H1 (cell line): ENCODE data around the gene SOHLH2. TPM values are rescaled to one million over a fixed set of nuclear protein-coding genes. Genes with fewer than 3 reads are reported as not detected.

Experiments
- CTCF ChIA-PET: fragments of 300-600 bp; sonication (Branson Sonifier 250); formaldehyde crosslinking; loops from one replicate; lab custom pipeline; 2021; ENCODE audit not compliant: partially characterized antibody; lab: Charles Lee
- POLR2A ChIA-PET: fragments of 300-600 bp; sonication (Branson Sonifier 250); formaldehyde crosslinking; loops from one replicate; lab custom pipeline; 2021; ENCODE audit warnings: inconsistent platforms; ENCODE audit not compliant: partially characterized antibody; lab: Charles Lee
- DNase-seq, 2 experiments: peaks; one replicate each; pipeline versions ENCODE4 v3.0.0 to v3.0.0-alpha.2; 2010 to 2022; ENCODE audit warnings: low spot score in 2 of 2, low read depth in 1 of 2, mixed read lengths in 1 of 2
- FAIRE-seq: peaks from 2 replicates; lab custom pipeline; 2011; peaks lifted over from hg19 to GRCh38; lab: Jason Lieb, UNC
- H2AFZ ChIP-seq: 2 replicates; pipeline ENCODE4 v1.8.1; 2012; ENCODE audit warnings: low read length, inconsistent platforms
- H2AK5ac ChIP-seq: 2 replicates; pipeline ENCODE4 v1.6.1; 2013; ENCODE audit warnings: low read depth, low read length
- H2BK120ac ChIP-seq: replicated peaks from 2 replicates; pipeline ENCODE3; 2013; ENCODE audit warnings: low read depth, low read length, inconsistent platforms
- H2BK12ac ChIP-seq: 2 replicates; pipeline ENCODE4 v1.6.1; 2013; ENCODE audit warnings: low read depth, low read length
- H2BK15ac ChIP-seq: 2 replicates; pipeline ENCODE4 v1.6.1; 2013; ENCODE audit warnings: low read length
- H2BK20ac ChIP-seq: 2 replicates; pipeline ENCODE4 v1.6.1; 2013; ENCODE audit warnings: low read length
- H2BK5ac ChIP-seq: 2 replicates; pipeline ENCODE4 v1.6.1; 2013; ENCODE audit warnings: low read depth, low read length
- H3K14ac ChIP-seq: 2 replicates; pipeline ENCODE4 v1.6.1; 2013; ENCODE audit warnings: inconsistent platforms; ENCODE audit not compliant: insufficient read length
- H3K18ac ChIP-seq: 2 replicates; pipeline ENCODE4 v1.6.1; 2013; ENCODE audit warnings: low read length; ENCODE audit errors: extremely low read depth
- H3K23ac ChIP-seq: 2 replicates; pipeline ENCODE4 v1.6.1; 2013; ENCODE audit warnings: inconsistent platforms; ENCODE audit not compliant: insufficient read length
- H3K23me2 ChIP-seq: 2 replicates; pipeline ENCODE4 v1.6.1; 2013; ENCODE audit warnings: low read depth, low read length
- H3K27ac ChIP-seq: 2 replicates; pipeline ENCODE4 v1.6.1; 2011; ENCODE audit warnings: low read depth, low read length, inconsistent platforms
- H3K27me3 ChIP-seq, 4 experiments: replicated peaks in 1 of 4; 1 replicate in 1 of 4; 2 replicates in 3 of 4; pipeline versions ENCODE4 v1.6.1 to v1.8.1; 2011 to 2013; ENCODE audit warnings: low read length in 3 of 4, mild to moderate bottlenecking in 3 of 4, inconsistent platforms in 2 of 4, mixed read lengths in 2 of 4, moderate library complexity in 1 of 4; ENCODE audit not compliant: control insufficient read depth in 3 of 4, insufficient read depth in 3 of 4; ENCODE audit errors: extremely low read depth in 1 of 4
- H3K36me3 ChIP-seq, 4 experiments: 2 replicates each; pipeline versions ENCODE4 v1.6.1 to v1.8.1; 2011 to 2013; ENCODE audit warnings: mild to moderate bottlenecking in 4 of 4, low read length in 3 of 4, moderate library complexity in 2 of 4, control low read depth in 1 of 4, inconsistent platforms in 1 of 4; ENCODE audit not compliant: insufficient read depth in 4 of 4, control insufficient read depth in 2 of 4
- H3K4ac ChIP-seq: replicated peaks from 2 replicates; pipeline ENCODE3; 2013; ENCODE audit warnings: low read length, low read depth, mixed read lengths, inconsistent platforms; ENCODE audit not compliant: insufficient read length
- H3K4me1 ChIP-seq, 4 experiments: replicated peaks in 1 of 4; 1 replicate in 1 of 4; 2 replicates in 3 of 4; pipeline versions ENCODE4 v1.6.1 to v1.8.1; 2011 to 2013; ENCODE audit warnings: low read length in 3 of 4, inconsistent platforms in 2 of 4, mixed read lengths in 1 of 4; ENCODE audit not compliant: insufficient read depth in 4 of 4, control insufficient read depth in 3 of 4
- H3K4me2 ChIP-seq, 2 experiments: 2 replicates each; pipeline versions ENCODE4 v1.6.1 to v1.8.1; 2011 to 2013; ENCODE audit warnings: low read depth in 2 of 2, low read length in 2 of 2, control low read depth in 1 of 2, inconsistent platforms in 1 of 2, mild to moderate bottlenecking in 1 of 2; ENCODE audit not compliant: insufficient read depth in 1 of 2
- H3K4me3 ChIP-seq, 4 experiments: fragments of 200-600, 300-600 bp in 1 of 4; sonication (generic), shearing (Covaris generic), sonication (Bioruptor Twin) in 1 of 4; 2 replicates each; pipeline versions ENCODE4 v1.5.1 to v1.8.1; 2011 to 2016; ENCODE audit warnings: low read length in 4 of 4, low read depth in 3 of 4, control low read depth in 2 of 4, inconsistent platforms in 2 of 4, mild to moderate bottlenecking in 2 of 4, mixed read lengths in 1 of 4, moderate library complexity in 1 of 4; ENCODE audit not compliant: insufficient read depth in 2 of 4; ENCODE audit errors: extremely low read depth in 1 of 4
- H3K56ac ChIP-seq: replicated peaks from 2 replicates; pipeline ENCODE3; 2013; ENCODE audit warnings: low read depth, mild to moderate bottlenecking, mixed read lengths, low read length, inconsistent platforms; ENCODE audit not compliant: insufficient read length
- H3K79me1 ChIP-seq: 2 replicates; pipeline ENCODE4 v1.6.1; 2013; ENCODE audit warnings: low read depth, low read length, control low read depth
- H3K79me2 ChIP-seq, 2 experiments: 2 replicates each; pipeline versions ENCODE4 v1.6.1 to v1.8.1; 2012 to 2013; ENCODE audit warnings: low read length in 2 of 2, mild to moderate bottlenecking in 2 of 2, inconsistent platforms in 1 of 2; ENCODE audit not compliant: insufficient read depth in 2 of 2, control insufficient read depth in 1 of 2
- H3K9ac ChIP-seq, 4 experiments: replicated peaks in 1 of 4; 1 replicate in 1 of 4; 2 replicates in 3 of 4; pipeline versions ENCODE4 v1.6.1 to v1.8.1; 2011 to 2013; ENCODE audit warnings: low read depth in 3 of 4, low read length in 3 of 4, control low read depth in 2 of 4, mild to moderate bottlenecking in 2 of 4, moderate library complexity in 2 of 4, inconsistent platforms in 1 of 4; ENCODE audit errors: extremely low read depth in 1 of 4
- H3K9me3 ChIP-seq, 2 experiments: 2 replicates each; pipeline versions ENCODE4 v1.6.1 to v1.8.1; 2012 to 2013; ENCODE audit warnings: mild to moderate bottlenecking in 2 of 2, moderate library complexity in 2 of 2, control low read depth in 1 of 2, inconsistent platforms in 1 of 2, low read depth in 1 of 2, low read length in 1 of 2, mixed read lengths in 1 of 2; ENCODE audit not compliant: insufficient read depth in 2 of 2
- H4K20me1 ChIP-seq, 2 experiments: replicated peaks in 1 of 2; 2 replicates each; pipeline versions ENCODE3 to v1.8.1; 2011 to 2013; ENCODE audit warnings: inconsistent platforms in 2 of 2, low read length in 2 of 2, mild to moderate bottlenecking in 1 of 2; ENCODE audit not compliant: insufficient read depth in 2 of 2, control insufficient read depth in 1 of 2
- H4K5ac ChIP-seq: 2 replicates; pipeline ENCODE4 v1.6.1; 2013; ENCODE audit warnings: low read length, low read depth, mixed read lengths, inconsistent platforms; ENCODE audit not compliant: insufficient read length
- H4K8ac ChIP-seq: 2 replicates; pipeline ENCODE4 v1.8.0; 2013; ENCODE audit warnings: mild to moderate bottlenecking, moderate library complexity, low read length, inconsistent platforms; ENCODE audit not compliant: insufficient read depth; ENCODE audit errors: extremely low read depth
- H4K91ac ChIP-seq: replicated peaks from 2 replicates; pipeline ENCODE3; 2013; ENCODE audit warnings: low read length, mixed read lengths, inconsistent platforms; ENCODE audit not compliant: insufficient read length
- ASH2L ChIP-seq: fragments of 200-600, 300-600 bp; sonication (generic); IDR thresholded peaks from one replicate; pipeline ENCODE4 v1.7.1; 2017; ENCODE audit warnings: low read length
- ATF3 ChIP-seq: IDR thresholded peaks from 2 replicates; pipeline ENCODE4 v1.6.1; 2011; ENCODE audit warnings: low read depth, mild to moderate bottlenecking, low read length; ENCODE audit not compliant: insufficient read depth
- CBX5 ChIP-seq: fragments of 300-800, 300-1000 bp; sonication (generic); IDR thresholded peaks from 2 replicates; pipeline ENCODE4 v1.7.1; 2016; ENCODE audit warnings: antibody characterized with exemption, low read length, low read depth
- CEBPB ChIP-seq: IDR thresholded peaks from 2 replicates; pipeline ENCODE4 v1.6.1; 2012; ENCODE audit warnings: low read depth, low read length
- CHD1 ChIP-seq: IDR thresholded peaks from 2 replicates; pipeline ENCODE4 v1.6.1; 2012; ENCODE audit warnings: low read depth, low read length, improper control_type of control experiment
- GABPA ChIP-seq: IDR thresholded peaks from 2 replicates; pipeline ENCODE4 v1.6.1; 2011; ENCODE audit warnings: mild to moderate bottlenecking, low read length, moderate library complexity, borderline replicate concordance; ENCODE audit not compliant: insufficient read depth
- PHF8 ChIP-seq: fragments of 200-600 bp; sonication (generic); conservative IDR thresholded peaks from 2 replicates; pipeline ENCODE4 v1.7.1; 2012; ENCODE audit warnings: low read depth, mild to moderate bottlenecking, inconsistent platforms, low read length, moderate library complexity
- POLR2AphosphoS5 ChIP-seq: IDR thresholded peaks from 2 replicates; pipeline ENCODE4 v1.6.1; 2011; ENCODE audit warnings: low read depth, low read length
- RAD21 ChIP-seq, 2 experiments: IDR thresholded peaks in 1 of 2; conservative IDR thresholded peaks in 1 of 2; 2 replicates each; pipeline ENCODE4 v1.6.1; 2011; ENCODE audit warnings: low read depth in 2 of 2, low read length in 2 of 2, improper control_type of control experiment in 1 of 2, inconsistent platforms in 1 of 2, mild to moderate bottlenecking in 1 of 2, moderate library complexity in 1 of 2
- SIRT6 ChIP-seq: IDR thresholded peaks from one replicate; pipeline ENCODE4 v1.7.1; 2012; ENCODE audit warnings: low read length, inconsistent platforms
- SRF ChIP-seq: IDR thresholded peaks from 2 replicates; pipeline ENCODE4 v1.6.1; 2011; ENCODE audit warnings: mild to moderate bottlenecking, low read depth, low read length, moderate library complexity
- SUZ12 ChIP-seq: fragments of 200-600 bp; sonication (generic); IDR thresholded peaks from 2 replicates; pipeline ENCODE4 v1.6.1; 2012; ENCODE audit warnings: mild to moderate bottlenecking, inconsistent platforms, low read length, moderate library complexity, mixed read lengths
- TAF1 ChIP-seq: IDR thresholded peaks from 2 replicates; pipeline ENCODE4 v1.6.1; 2011; ENCODE audit warnings: mild to moderate bottlenecking, low read depth, low read length
- TAF7 ChIP-seq: optimal IDR thresholded peaks from 2 replicates; pipeline ENCODE3; 2011; ENCODE audit warnings: low read depth, mild to moderate bottlenecking, inconsistent platforms, low read length, moderate library complexity, borderline replicate concordance
- TEAD4 ChIP-seq: IDR thresholded peaks from 2 replicates; pipeline ENCODE4 v1.6.1; 2012; ENCODE audit warnings: low read depth, low read length, inconsistent platforms, mixed read lengths
- WGBS, 2 experiments: shearing (Covaris generic) in 1 of 2; methylation state at CpG; one replicate each; pipeline versions ENCODE4 v1.1.6 to v1.1.7; 2013 to 2015; ENCODE audit warnings: low lambda C conversion rate in 2 of 2, mixed read lengths in 2 of 2, inconsistent platforms in 1 of 2, low coverage in 1 of 2, missing lambda C conversion rate in 1 of 2; ENCODE audit not compliant: insufficient replicate concordance in 2 of 2, insufficient coverage in 1 of 2, insufficient read length in 1 of 2; ENCODE audit errors: extremely low coverage in 1 of 2, missing lambda C conversion rate in 1 of 2; 5-methylcytosine and 5-hydroxymethylcytosine counted together
- polyA plus RNA-seq, 7 experiments: library from polyadenylated mRNA; depleted of rRNA in 3 of 7; stranded (reverse) in 5 of 7; unstranded in 2 of 7; fragments of >200 nt in 5 of 7; fragments of 200-250 nt in 2 of 7; gene quantifications; 1 replicate in 5 of 7; 2 replicates in 1 of 7; 4 replicates in 1 of 7; pipeline versions ENCODE4 v1.2.1 to v1.2.3, GENCODE V29; 2011 to 2013; ENCODE audit warnings: missing spikeins in 2 of 7, mixed read lengths in 2 of 7
- total RNA-seq: library from RNA; stranded (reverse); fragmentation: NEBNext Ultra II Directional; extraction: Animal tissue kit (Norgen Biotek cat#: 25700); gene quantifications from 2 replicates; pipeline ENCODE4 v1.2.1, GENCODE V29; 2021

The SOHLH2 gene
- total and polyA plus RNA-seq, 2 of the 8 experiments (the other 6 are each of a cell fraction or from before 2014, with no cell fraction given), result 6.8 to 10.3 TPM

GRCh38 chr13:36125841-36126240 is 88.5 kb downstream of the SOHLH2 start:
- no peak overlapping the region for H2AFZ ChIP-seq
- H3K4me3 ChIP-seq, result no peak overlapping the region
- FAIRE-seq (no peak), DNase-seq (no peak)
- H2BK20ac ChIP-seq, result no peak overlapping the region
- H3K36me3 ChIP-seq, result no peaks in the 10 kb centered on the region
- H3K79me1 ChIP-seq, result no peaks in the 10 kb centered on the region
- H3K9ac ChIP-seq, result no peak overlapping the region
- peak overlapping the region; percentile 45; the same call in 1 of the 2 replicates for H4K8ac ChIP-seq
- no peak overlapping the region for H3K23ac ChIP-seq
- peaks cover 7% of the 10 kb centered on the region for H3K23me2 ChIP-seq
- no peaks in the 10 kb centered on the region for H3K79me2 ChIP-seq
- H3K27me3 ChIP-seq, result peaks cover 8 to 19% (median 17%) of the 10 kb centered on the region in 4 experiments
- no peaks in the 10 kb centered on the region for H3K9me3 ChIP-seq
- ChIA-PET CTCF (interaction anchor here (1.2 kb wide), 1 partner anchor 136 kb away, joined by 3 read pairs; no protein-coding TSS in a partner anchor), POLR2A (no interaction called here)
- H3K4ac ChIP-seq, result no peak overlapping the region
- H3K14ac ChIP-seq, result no peak overlapping the region
- H3K18ac ChIP-seq, result no peak overlapping the region
- H2BK5ac ChIP-seq, result no peak overlapping the region
- no peak overlapping the region for H4K91ac ChIP-seq
- WGBS, 2 experiments, result 96% methylated on average over 27 of the region's 28 CpGs; no CpG with 5 or more reads in 1 of the 2 experiments
- H3K4me2 ChIP-seq, result no peak overlapping the region
- H2BK120ac ChIP-seq, result no peak overlapping the region
- H4K20me1 ChIP-seq, result peaks cover 0 to 2% of the 10 kb centered on the region in 2 experiments
- no peak overlapping the region for H4K5ac ChIP-seq
- no peak overlapping the region for H3K56ac ChIP-seq
- H3K27ac ChIP-seq, result no peak overlapping the region
- H2BK15ac ChIP-seq, result no peak overlapping the region
- no peak overlapping the region for H2AK5ac ChIP-seq
- H3K4me1 ChIP-seq, result peaks cover 0 to 7% (median 3%) of the 10 kb centered on the region in 4 experiments; a peak in 3 of 7 replicates
- no peak overlapping the region for H2BK12ac ChIP-seq
- TF ChIP-seq TAF7 (no peak), CBX5 (no peak), SUZ12 (no peak), GABPA (no peak), SRF (no peak), ASH2L (no peak), CEBPB (no peak), SIRT6 (no peak), PHF8 (no peak), ATF3 (no peak), TEAD4 (no peak), POLR2AphosphoS5 (no peak), TAF1 (no peak), RAD21 (IDR thresholded peaks at IDR 0.05 in 1 of 2, conservative IDR thresholded peaks at IDR 0.05 in 1 of 2; ENCODE audit: low read depth in 2 of 2, low read length in 2 of 2) (no peak), CHD1 (no peak)
